ENCODE results near the gene KRTAP10-6.

DNA sequence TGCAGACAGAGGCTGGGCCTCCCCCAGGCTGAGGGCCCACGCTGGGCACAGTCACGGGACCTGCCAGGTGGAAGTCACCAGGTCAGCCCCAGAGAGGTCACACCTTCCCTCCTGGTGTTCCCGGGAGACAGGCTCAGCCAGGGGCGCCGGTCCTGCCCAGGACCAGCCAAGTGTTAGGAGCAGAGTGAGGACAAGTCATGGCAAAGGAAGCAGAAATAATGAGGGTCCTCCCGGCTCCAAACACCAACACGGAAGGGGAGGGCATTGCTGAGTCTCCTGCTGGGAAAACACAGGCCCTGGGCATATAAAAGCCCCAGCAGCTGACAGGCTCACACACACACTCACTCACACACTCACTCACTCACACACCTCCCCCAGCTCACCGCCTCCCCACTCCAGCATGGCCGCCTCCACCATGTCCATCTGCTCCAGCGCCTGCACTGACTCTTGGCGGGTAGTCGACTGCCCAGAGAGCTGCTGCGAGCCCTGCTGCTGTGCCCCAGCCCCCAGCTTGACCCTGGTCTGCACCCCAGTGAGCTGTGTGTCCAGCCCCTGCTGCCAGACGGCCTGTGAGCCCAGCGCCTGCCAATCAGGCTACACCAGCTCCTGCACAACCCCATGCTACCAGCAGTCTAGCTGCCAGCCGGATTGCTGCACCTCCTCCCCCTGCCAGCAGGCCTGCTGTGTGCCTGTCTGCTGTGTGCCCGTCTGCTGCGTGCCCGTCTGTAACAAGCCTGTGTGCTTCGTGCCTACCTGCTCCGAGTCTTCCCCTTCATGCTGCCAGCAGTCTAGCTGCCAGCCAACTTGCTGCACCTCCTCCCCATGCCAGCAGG, 44.9 kb upstream of the KRTAP10-6 start, which contains the start of gene KRTAP10-10:
- TF ChIP-seq ZBTB7A (IDR thresholded peaks at IDR 0.05; ENCODE audit: low read depth) (no peak), EP300 (IDR thresholded peaks at IDR 0.05; ENCODE audit: borderline replicate concordance) (no peak), TEAD4 (IDR thresholded peaks at IDR 0.05) (no peak), YY1 (IDR thresholded peaks at IDR 0.05; ENCODE audit: low read depth) (no peak), EGR1 (IDR thresholded peaks at IDR 0.05) (no peak), RAD21 (IDR thresholded peaks at IDR 0.05; ENCODE audit: low read depth) (no peak), CREB1 (IDR thresholded peaks at IDR 0.05; ENCODE audit: low read depth) (no peak), NFIC (IDR thresholded peaks at IDR 0.05) (no peak), TAF1 (IDR thresholded peaks at IDR 0.05; ENCODE audit: low read depth) (no peak), REST (IDR thresholded peaks at IDR 0.05; ENCODE audit: low read depth) (no peak), CEBPB (IDR thresholded peaks at IDR 0.05) (no peak), FOXM1 (IDR thresholded peaks at IDR 0.05; ENCODE audit: borderline replicate concordance, low read depth) (no peak)
- TF ChIP-seq, protein P1, sequence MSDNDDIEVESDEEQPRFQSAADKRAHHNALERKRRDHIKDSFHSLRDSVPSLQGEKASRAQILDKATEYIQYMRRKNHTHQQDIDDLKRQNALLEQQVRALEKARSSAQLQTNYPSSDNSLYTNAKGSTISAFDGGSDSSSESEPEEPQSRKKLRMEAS (IDR thresholded peaks at IDR 0.05), result no peak
- TF ChIP-seq, protein P2, sequence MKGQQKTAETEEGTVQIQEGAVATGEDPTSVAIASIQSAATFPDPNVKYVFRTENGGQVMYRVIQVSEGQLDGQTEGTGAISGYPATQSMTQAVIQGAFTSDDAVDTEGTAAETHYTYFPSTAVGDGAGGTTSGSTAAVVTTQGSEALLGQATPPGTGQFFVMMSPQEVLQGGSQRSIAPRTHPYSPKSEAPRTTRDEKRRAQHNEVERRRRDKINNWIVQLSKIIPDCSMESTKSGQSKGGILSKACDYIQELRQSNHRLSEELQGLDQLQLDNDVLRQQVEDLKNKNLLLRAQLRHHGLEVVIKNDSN (IDR thresholded peaks at IDR 0.05), result no peak

Data from Ishikawa (cell line).